HG02798 (cell line): ENCODE results near the gene NTM.

Source experiments
- ATAC-seq: cut with Tn5 transposase; IDR thresholded peaks from one replicate; pipeline ENCODE4 v1.9.1; 2021; ENCODE audit warnings: mild to moderate bottlenecking; ENCODE audit not compliant: unreplicated experiment, poor library complexity

NTM gene

DNA sequence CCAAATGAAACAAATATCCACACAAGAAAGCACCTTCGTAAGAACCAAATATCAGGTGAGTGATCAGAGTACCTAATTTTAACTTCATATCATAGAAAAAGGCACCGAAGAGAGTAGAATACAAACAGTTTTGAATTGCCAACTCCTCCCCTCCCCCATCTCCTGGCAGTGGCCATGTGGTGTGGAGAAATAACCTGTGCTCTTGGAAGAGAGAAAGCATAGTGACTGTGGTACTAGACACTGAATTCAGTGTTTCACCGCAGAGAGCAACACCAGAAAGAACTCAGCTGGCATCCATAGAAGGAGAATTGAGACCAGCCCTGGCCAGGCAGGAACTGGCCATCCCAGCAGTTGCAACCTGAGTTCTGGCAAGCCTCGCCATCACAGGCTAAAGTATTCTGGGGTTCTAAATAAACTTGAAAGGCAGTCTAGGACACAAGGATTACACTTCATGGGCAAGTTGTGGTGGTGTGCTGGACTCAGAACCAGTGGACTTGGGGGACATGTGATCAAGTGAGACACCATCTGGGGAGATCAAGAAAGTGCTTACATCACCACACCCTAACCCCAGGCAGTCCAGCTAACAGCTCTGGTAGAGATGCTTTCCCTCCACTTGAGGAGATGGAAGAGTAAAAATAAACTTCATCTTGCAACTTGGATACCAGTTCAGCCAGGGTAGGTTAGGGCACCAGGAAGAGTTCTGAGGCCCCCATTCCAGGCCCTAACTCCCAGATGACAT lies 1003.2 kb downstream of the NTM start:
- ATAC-seq: no peak

- ATAC-seq: no peak
Measured at GRCh38 chr11:132379540-132379939, 1009.1 kb downstream of the NTM start.
